Measurements from ENCODE around the gene ITIH2.
"Not testable (repeated sequence)": the region's sequence is repeated elsewhere in the genome, so short reads cannot be mapped to it uniquely, and the experiment has no call there.

ITIH2 gene

GRCh38 chr10:7666253-7667023 lies 36.7 kb upstream of the ITIH2 start, which contains the start of gene ITIH5:
TSS of gene ITIH5 (minus strand) at chr10:7666966. CDS start at chr10:7666892, 74 bp downstream.
- TF ChIP-seq CTCF (IDR thresholded peaks at IDR 0.05; ENCODE audit: low read length, missing control alignments) = no peak
- no peak for DNase-seq (ENCODE audit: low read depth)
- H3K4me3 ChIP-seq (replicated peaks; ENCODE audit: low read depth, low read length) = no peak within 1 kb of the TSS

- no peak for DNase-seq (ENCODE audit: low read depth)
- H3K4me3 ChIP-seq (replicated peaks; ENCODE audit: low read depth, low read length) = no peak overlapping the region
- no peak for TF ChIP-seq CTCF (IDR thresholded peaks at IDR 0.05; ENCODE audit: low read length, missing control alignments)
These were observed 35.6 kb upstream of the ITIH2 start for GRCh38 chr10:7667262-7668141.

GRCh38 chr10:7670157-7670556 lies 33.0 kb upstream of the ITIH2 start:
- TF ChIP-seq CTCF (IDR thresholded peaks at IDR 0.05; ENCODE audit: low read length, missing control alignments) = no peak
- no peak for DNase-seq (ENCODE audit: low read depth)
- no peak overlapping the region for H3K4me3 ChIP-seq (replicated peaks; ENCODE audit: low read depth, low read length)

GRCh38 chr10:7672341-7673134 lies 30.6 kb upstream of the ITIH2 start:
- no peak for TF ChIP-seq CTCF (IDR thresholded peaks at IDR 0.05; ENCODE audit: low read length, missing control alignments)
- H3K4me3 ChIP-seq (replicated peaks; ENCODE audit: low read depth, low read length) = no peak overlapping the region
- no peak for DNase-seq (ENCODE audit: low read depth)

GRCh38 chr10:7679256-7679655 lies 23.9 kb upstream of the ITIH2 start:
- no peak overlapping the region for H3K4me3 ChIP-seq (replicated peaks; ENCODE audit: low read depth, low read length)
- no peak for TF ChIP-seq CTCF (IDR thresholded peaks at IDR 0.05; ENCODE audit: low read length, missing control alignments)
- no peak for DNase-seq (ENCODE audit: low read depth)

- not testable (repeated sequence) for H3K4me3 ChIP-seq (replicated peaks; ENCODE audit: low read depth, low read length); DNase-seq (ENCODE audit: low read depth)
These were observed 23.0 kb upstream of the ITIH2 start for GRCh38 chr10:7680078-7680477.

Measured in fibroblast of pulmonary artery (primary cell).